Stomach (tissue), 9 donors: ENCODE results near the gene MMS22L. TPM values are rescaled to one million over a fixed set of nuclear protein-coding genes. Genes with fewer than 3 reads are reported as not detected.
A peak's percentile ranks its signal among the peaks of the same experiment; 100 is the strongest.

Experiments used
- DNase-seq, 2 donors: peaks; one replicate each; pipeline versions ENCODE4 v3.0.0 to v3.0.0-alpha.2; 2013 to 2019
- H3K27ac ChIP-seq, 5 donors: fragments of 200-600 bp in 4 of 5; sonication (generic) in 4 of 5; one replicate each; pipeline ENCODE4 v1.5.1; 2013 to 2019; ENCODE audit warnings: mild to moderate bottlenecking in 1 of 5, moderate library complexity in 1 of 5
- H3K27me3 ChIP-seq, 3 donors: fragments of 200-600 bp; sonication (generic); one replicate each; pipeline ENCODE4 v1.5.1; 2017 to 2019; ENCODE audit warnings: mixed run types in 1 of 3
- H3K36me3 ChIP-seq, 4 donors: fragments of 200-600 bp; sonication (generic); 1 replicate in 3 of 4; 2 replicates in 1 of 4; pipeline ENCODE4 v1.5.1; 2016 to 2019
- H3K4me1 ChIP-seq, 4 donors: fragments of 200-600 bp; sonication (generic); one replicate each; pipeline ENCODE4 v1.5.1; 2016 to 2019
- H3K4me3 ChIP-seq, 4 donors: fragments of 200-600 bp; sonication (generic) in 3 of 4; one replicate each; pipeline ENCODE4 v1.5.1; 2016 to 2019; ENCODE audit warnings: mild to moderate bottlenecking in 1 of 4
- H3K9me3 ChIP-seq, 4 donors: fragments of 200-600 bp; sonication (generic); one replicate each; pipeline ENCODE4 v1.5.1; 2016 to 2019
- CTCF ChIP-seq, 7 experiments: fragments of 450-650 bp in 4 of 7; fragments of 200-600 bp in 3 of 7; sonication (generic) in 3 of 7; IDR thresholded peaks; one replicate each; pipeline ENCODE4 v1.5.1; 2016 to 2019; ENCODE audit warnings: antibody characterized with exemption in 7 of 7, control low read depth in 2 of 7, mild to moderate bottlenecking in 1 of 7
- EP300 ChIP-seq: sonication (generic); formaldehyde crosslinking; IDR thresholded peaks from one replicate; pipeline ENCODE4 v1.6.1; 2017; ENCODE audit warnings: antibody characterized with exemption
- POLR2A ChIP-seq, 4 donors: fragments of 450-650 bp; IDR thresholded peaks; one replicate each; pipeline ENCODE4 v1.6.1; 2016; ENCODE audit warnings: antibody characterized with exemption in 4 of 4, control low read depth in 2 of 4, mild to moderate bottlenecking in 1 of 4, moderate library complexity in 1 of 4
- POLR2AphosphoS5 ChIP-seq, 3 donors: sonication (generic); formaldehyde crosslinking; IDR thresholded peaks; one replicate each; pipeline ENCODE4 v1.6.1; 2016; ENCODE audit warnings: antibody characterized with exemption in 3 of 3
- WGBS, 5 donors: extraction: QIAGEN DNeasy Blood & Tissue Kit in 3 of 5; methylation state at CpG; one replicate each; pipeline versions ENCODE4 v1.1.5 to v1.1.7; 2013 to 2018; 5-methylcytosine and 5-hydroxymethylcytosine counted together
- intact Hi-C: fragments of 100-400 bp; cut with DNase I; formaldehyde crosslinking; loops from one replicate; pipeline ENCODE4 v1.15.1; 2023; ENCODE audit warnings: low total_unique reads
- polyA plus RNA-seq, 3 donors: library from polyadenylated mRNA; stranded (reverse); fragments of 200-250 nt; gene quantifications; one replicate each; pipeline ENCODE4 v1.2.3, GENCODE V29; 2013
- total RNA-seq, 5 donors: library from RNA; depleted of rRNA; stranded (reverse); fragments of >200 nt; gene quantifications; one replicate each; pipeline versions ENCODE4 v1.1.0 to v1.2.3, GENCODE V29; 2014 to 2016
- donor health status: healthy with polysubstance abuse.
- donor health status: Bipolar disorder and iron deficiency.
- donor health status: healthy.

Gene MMS22L
- total and polyA plus RNA-seq, 8 donors = 0.81 to 27.7 (median 3.6) TPM

GRCh38 chr6:97312241-97312640 is 29.2 kb upstream of the MMS22L start:
- Histone ChIP-seq H3K4me3 (no peak overlapping the region), H3K27me3 (no peaks in the 10 kb centered on the region), H3K9me3 (no peaks in the 10 kb centered on the region), H3K36me3 (no peaks in the 10 kb centered on the region), H3K27ac (no peak overlapping the region), H3K4me1 (no peaks in the 10 kb centered on the region)
- TF ChIP-seq POLR2AphosphoS5 (IDR thresholded peaks at IDR 0.05) (no peak), CTCF (IDR thresholded peaks at IDR 0.05) (no peak), POLR2A (IDR thresholded peaks at IDR 0.05) (no peak), EP300 (no peak)
- DNase-seq = no peak
- intact Hi-C loops = no loop called here
- WGBS, 5 donors = 9 to 42% (median 38%) methylated on average over 1 of the region's 1 CpG

GRCh38 chr6:97306544-97307320 is 23.7 kb upstream of the MMS22L start:
- Histone ChIP-seq H3K9me3 (no peaks in the 10 kb centered on the region), H3K27ac (no peak overlapping the region), H3K4me1 (no peaks in the 10 kb centered on the region), H3K4me3 (no peak overlapping the region), H3K27me3 (peaks cover 0 to 6% (median 0%) of the 10 kb centered on the region in 3 donors), H3K36me3 (no peaks in the 10 kb centered on the region)
- 39 to 76% (median 42%) methylated on average over 1 of the region's 1 CpG for WGBS, 5 donors
- TF ChIP-seq CTCF (IDR thresholded peaks at IDR 0.05) (no peak), POLR2A (IDR thresholded peaks at IDR 0.05) (no peak), POLR2AphosphoS5 (IDR thresholded peaks at IDR 0.05) (no peak)
- intact Hi-C loops = no loop called here
- DNase-seq = peak in 1 of 2 donors; percentile 17

- H3K4me3 ChIP-seq = no peak overlapping the region
- TF ChIP-seq POLR2AphosphoS5 (IDR thresholded peaks at IDR 0.05) = no peak
- no peak for TF ChIP-seq POLR2A (IDR thresholded peaks at IDR 0.05)
- no peak for TF ChIP-seq EP300
- TF ChIP-seq CTCF (IDR thresholded peaks at IDR 0.05) = no peak
- H3K36me3 ChIP-seq = no peaks in the 10 kb centered on the region
- intact Hi-C loops = no loop called here
- no peak overlapping the region for H3K27ac ChIP-seq
- H3K4me1 ChIP-seq = no peaks in the 10 kb centered on the region
- 31 to 42% (median 35%) methylated on average over 8 of the region's 8 CpGs for WGBS, 5 donors
- no peaks in the 10 kb centered on the region for H3K9me3 ChIP-seq
- H3K27me3 ChIP-seq = peaks cover 0 to 6% (median 0%) of the 10 kb centered on the region in 3 donors
- no peak for DNase-seq
Observed at GRCh38 chr6:97305414-97306066, 22.5 kb upstream of the MMS22L start.

GRCh38 chr6:97304701-97305100 is 21.7 kb upstream of the MMS22L start:
- DNase-seq = no peak
- TF ChIP-seq EP300 (no peak), POLR2AphosphoS5 (IDR thresholded peaks at IDR 0.05) (no peak), CTCF (IDR thresholded peaks at IDR 0.05) (no peak), POLR2A (IDR thresholded peaks at IDR 0.05) (no peak)
- H3K27ac ChIP-seq = no peak overlapping the region
- WGBS, 5 donors = 79 to 84% (median 83%) methylated on average over 2 of the region's 2 CpGs
- intact Hi-C loops = no loop called here
- H3K27me3 ChIP-seq = peaks cover 0 to 6% (median 0%) of the 10 kb centered on the region in 3 donors
- H3K36me3 ChIP-seq = no peaks in the 10 kb centered on the region
- H3K4me3 ChIP-seq = no peak overlapping the region
- no peaks in the 10 kb centered on the region for H3K4me1 ChIP-seq
- no peaks in the 10 kb centered on the region for H3K9me3 ChIP-seq
